HepG2 (cell line): ENCODE measurements around the gene STKLD1. TPM values are rescaled to one million over a fixed set of nuclear protein-coding genes. Genes with fewer than 3 reads are reported as not detected.

Source experiments
- CCDC6 ChIP-seq: sonication (generic); formaldehyde crosslinking; IDR thresholded peaks from 2 replicates; pipeline ENCODE4 v1.8.1; 2022; ENCODE audit warnings: mild to moderate bottlenecking, missing genetic modification reagents, moderate library complexity
- IRX3 ChIP-seq: sonication (generic); formaldehyde crosslinking; IDR thresholded peaks from 2 replicates; pipeline ENCODE4 v1.8.1; 2023; ENCODE audit warnings: mild to moderate bottlenecking, low read depth, missing genetic modification reagents, borderline replicate concordance
- KAT8 ChIP-seq: IDR thresholded peaks from 2 replicates; pipeline ENCODE4 v1.6.1; 2016; ENCODE audit warnings: missing genetic modification reagents, missing compliant biosample characterization
- MYPOP ChIP-seq: sonication (generic); formaldehyde crosslinking; IDR thresholded peaks from 2 replicates; pipeline ENCODE4 v1.8.1; 2023; ENCODE audit warnings: mild to moderate bottlenecking, moderate library complexity, missing genetic modification reagents
- PAXIP1 ChIP-seq: sonication (generic); formaldehyde crosslinking; conservative IDR thresholded peaks from 2 replicates; pipeline ENCODE4 v1.4.0; 2020; ENCODE audit warnings: mild to moderate bottlenecking, missing genetic modification reagents, moderate library complexity
- RBFOX2 ChIP-seq: fragments of 200-400 bp; formaldehyde crosslinking; IDR thresholded peaks from 2 replicates; pipeline ENCODE4 v1.6.1; 2017; ENCODE audit warnings: low read depth, mild to moderate bottlenecking, low read length
- TBX3 ChIP-seq: fragments of 450-650 bp; IDR thresholded peaks from 2 replicates; pipeline ENCODE4 v1.6.1; 2017; ENCODE audit warnings: antibody characterized with exemption, mild to moderate bottlenecking, inconsistent platforms, borderline replicate concordance
- YY1 ChIP-seq: IDR thresholded peaks from 2 replicates; pipeline ENCODE4 v1.6.1; 2011; ENCODE audit warnings: low read length, low read depth, moderate library complexity, mild to moderate bottlenecking; ENCODE audit not compliant: insufficient read depth, insufficient replicate concordance
- ZNF10 ChIP-seq: sonication (generic); formaldehyde crosslinking; IDR thresholded peaks from 2 replicates; pipeline ENCODE4 v1.4.0; 2020; ENCODE audit warnings: mild to moderate bottlenecking, low read depth, missing genetic modification reagents, borderline replicate concordance
- ZNF263 ChIP-seq: sonication (generic); formaldehyde crosslinking; IDR thresholded peaks from 2 replicates; pipeline ENCODE4 v1.4.0; 2020; ENCODE audit warnings: missing genetic modification reagents
- ZNF510 ChIP-seq: sonication (generic); formaldehyde crosslinking; IDR thresholded peaks from 2 replicates; pipeline ENCODE4 v1.4.0; 2020; ENCODE audit warnings: low read depth, mild to moderate bottlenecking, missing genetic modification reagents
- ZNF550 ChIP-seq: sonication (generic); formaldehyde crosslinking; IDR thresholded peaks from 2 replicates; pipeline ENCODE4 v1.4.0; 2020; ENCODE audit warnings: mild to moderate bottlenecking, missing genetic modification reagents, borderline replicate concordance
- ZNF569 ChIP-seq: sonication (generic); formaldehyde crosslinking; IDR thresholded peaks from 2 replicates; pipeline ENCODE4 v1.5.0; 2020; ENCODE audit warnings: mild to moderate bottlenecking, missing genetic modification reagents, moderate library complexity, borderline replicate concordance
- ZNF792 ChIP-seq: IDR thresholded peaks from 2 replicates; pipeline ENCODE4 v1.6.1; 2016
- ZNF816 ChIP-seq: sonication (generic); formaldehyde crosslinking; IDR thresholded peaks from 2 replicates; pipeline ENCODE4 v1.8.0; 2022; ENCODE audit warnings: missing genetic modification reagents, mild to moderate bottlenecking, borderline replicate concordance
- polyA plus RNA-seq, 8 experiments: library from polyadenylated mRNA; depleted of rRNA in 3 of 8; stranded (reverse) in 7 of 8; unstranded in 1 of 8; fragments of >200 nt; fragmentation: Illumina TruSeq in 4 of 8; extraction: Trizol in 4 of 8; gene quantifications; 2 replicates each; pipeline versions ENCODE4 v1.2.1 to v1.2.3, GENCODE V29; 2011 to 2016; ENCODE audit warnings: low read depth in 4 of 8, missing spikeins in 1 of 8, mixed read lengths in 1 of 8; ENCODE audit not compliant: insufficient read depth in 1 of 8
- total RNA-seq, 5 experiments: library from RNA; depleted of rRNA; stranded (reverse); fragments of >200 nt; fragmentation: Illumina TruSeq; extraction: Trizol; gene quantifications; 2 replicates each; pipeline ENCODE4 v1.2.3, GENCODE V29; 2016; ENCODE audit warnings: low read depth in 1 of 5
- TF ChIP-seq, protein P1 (sequence below): sonication (generic); formaldehyde crosslinking; IDR thresholded peaks from 2 replicates; pipeline ENCODE4 v1.4.0; 2020; ENCODE audit warnings: missing genetic modification reagents
- TF ChIP-seq, protein P2 (sequence below): sonication (generic); formaldehyde crosslinking; IDR thresholded peaks from 2 replicates; pipeline ENCODE4 v1.5.0; 2020; ENCODE audit warnings: mild to moderate bottlenecking, missing genetic modification reagents
- TF ChIP-seq, protein P3 (sequence below): sonication (generic); formaldehyde crosslinking; IDR thresholded peaks from 2 replicates; pipeline ENCODE4 v1.5.1; 2020; ENCODE audit warnings: missing genetic modification reagents, mild to moderate bottlenecking, borderline replicate concordance

STKLD1 gene
- total and polyA plus RNA-seq, 2 of the 13 experiments (the other 11 are each of a cell fraction or from before 2014, with no cell fraction given): 1.5 to 2.2 TPM

GRCh38 chr9:133427658-133428348 lies 51.6 kb downstream of the STKLD1 start (continued):
- TF ChIP-seq MYPOP (no peak), RBFOX2 (no peak), ZNF816 (CRISPR knock-in tag) (no peak), ZNF550 (no peak), ZNF510 (no peak), CCDC6 (CRISPR knock-in tag) (no peak), ZNF263 (CRISPR knock-in tag) (peak; percentile 56; the same call in 1 of the 2 replicates), ZNF792 (CRISPR knock-in tag) (peak; percentile 46; the same call in 1 of the 2 replicates), IRX3 (CRISPR knock-in tag) (no peak), KAT8 (CRISPR knock-in tag) (0 out of 2 replicates have a peak, but pooled peaks have one; percentile 21), PAXIP1 (CRISPR knock-in tag) (peak; percentile 65), ZNF10 (CRISPR knock-in tag) (no peak), ZNF569 (no peak), YY1 (no peak), TBX3 (no peak)
- TF ChIP-seq, protein P1, sequence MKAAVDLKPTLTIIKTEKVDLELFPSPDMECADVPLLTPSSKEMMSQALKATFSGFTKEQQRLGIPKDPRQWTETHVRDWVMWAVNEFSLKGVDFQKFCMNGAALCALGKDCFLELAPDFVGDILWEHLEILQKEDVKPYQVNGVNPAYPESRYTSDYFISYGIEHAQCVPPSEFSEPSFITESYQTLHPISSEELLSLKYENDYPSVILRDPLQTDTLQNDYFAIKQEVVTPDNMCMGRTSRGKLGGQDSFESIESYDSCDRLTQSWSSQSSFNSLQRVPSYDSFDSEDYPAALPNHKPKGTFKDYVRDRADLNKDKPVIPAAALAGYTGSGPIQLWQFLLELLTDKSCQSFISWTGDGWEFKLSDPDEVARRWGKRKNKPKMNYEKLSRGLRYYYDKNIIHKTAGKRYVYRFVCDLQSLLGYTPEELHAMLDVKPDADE (CRISPR knock-in tag): no peak
- TF ChIP-seq, protein P2, sequence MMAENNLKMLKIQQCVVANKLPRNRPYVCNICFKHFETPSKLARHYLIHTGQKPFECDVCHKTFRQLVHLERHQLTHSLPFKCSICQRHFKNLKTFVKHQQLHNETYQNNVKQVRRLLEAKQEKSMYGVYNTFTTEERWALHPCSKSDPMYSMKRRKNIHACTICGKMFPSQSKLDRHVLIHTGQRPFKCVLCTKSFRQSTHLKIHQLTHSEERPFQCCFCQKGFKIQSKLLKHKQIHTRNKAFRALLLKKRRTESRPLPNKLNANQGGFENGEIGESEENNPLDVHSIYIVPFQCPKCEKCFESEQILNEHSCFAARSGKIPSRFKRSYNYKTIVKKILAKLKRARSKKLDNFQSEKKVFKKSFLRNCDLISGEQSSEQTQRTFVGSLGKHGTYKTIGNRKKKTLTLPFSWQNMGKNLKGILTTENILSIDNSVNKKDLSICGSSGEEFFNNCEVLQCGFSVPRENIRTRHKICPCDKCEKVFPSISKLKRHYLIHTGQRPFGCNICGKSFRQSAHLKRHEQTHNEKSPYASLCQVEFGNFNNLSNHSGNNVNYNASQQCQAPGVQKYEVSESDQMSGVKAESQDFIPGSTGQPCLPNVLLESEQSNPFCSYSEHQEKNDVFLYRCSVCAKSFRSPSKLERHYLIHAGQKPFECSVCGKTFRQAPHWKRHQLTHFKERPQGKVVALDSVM (CRISPR knock-in tag): peak; percentile 92
- TF ChIP-seq, protein P3, sequence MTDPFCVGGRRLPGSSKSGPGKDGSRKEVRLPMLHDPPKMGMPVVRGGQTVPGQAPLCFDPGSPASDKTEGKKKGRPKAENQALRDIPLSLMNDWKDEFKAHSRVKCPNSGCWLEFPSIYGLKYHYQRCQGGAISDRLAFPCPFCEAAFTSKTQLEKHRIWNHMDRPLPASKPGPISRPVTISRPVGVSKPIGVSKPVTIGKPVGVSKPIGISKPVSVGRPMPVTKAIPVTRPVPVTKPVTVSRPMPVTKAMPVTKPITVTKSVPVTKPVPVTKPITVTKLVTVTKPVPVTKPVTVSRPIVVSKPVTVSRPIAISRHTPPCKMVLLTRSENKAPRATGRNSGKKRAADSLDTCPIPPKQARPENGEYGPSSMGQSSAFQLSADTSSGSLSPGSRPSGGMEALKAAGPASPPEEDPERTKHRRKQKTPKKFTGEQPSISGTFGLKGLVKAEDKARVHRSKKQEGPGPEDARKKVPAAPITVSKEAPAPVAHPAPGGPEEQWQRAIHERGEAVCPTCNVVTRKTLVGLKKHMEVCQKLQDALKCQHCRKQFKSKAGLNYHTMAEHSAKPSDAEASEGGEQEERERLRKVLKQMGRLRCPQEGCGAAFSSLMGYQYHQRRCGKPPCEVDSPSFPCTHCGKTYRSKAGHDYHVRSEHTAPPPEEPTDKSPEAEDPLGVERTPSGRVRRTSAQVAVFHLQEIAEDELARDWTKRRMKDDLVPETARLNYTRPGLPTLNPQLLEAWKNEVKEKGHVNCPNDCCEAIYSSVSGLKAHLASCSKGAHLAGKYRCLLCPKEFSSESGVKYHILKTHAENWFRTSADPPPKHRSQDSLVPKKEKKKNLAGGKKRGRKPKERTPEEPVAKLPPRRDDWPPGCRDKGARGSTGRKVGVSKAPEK (CRISPR knock-in tag): no peak
